ENCODE results near the gene TSPEAR.

TSPEAR gene

GRCh38 chr21:44492567-44493385 is 218.6 kb downstream of the TSPEAR start:
- intact Hi-C loops (cut with DNase I; ENCODE audit: low total_unique reads): no loop called here
- peaks cover 0 to 24% of the 10 kb centered on the region in 2 donors for H3K27me3 ChIP-seq
- H3K4me3 ChIP-seq: no peak overlapping the region
- DNase-seq: peak in 1 of 2 donors; percentile 16
- H3K27ac ChIP-seq: no peak overlapping the region
- H3K36me3 ChIP-seq: peaks cover 0 to 6% (median 0%) of the 10 kb centered on the region in 3 donors
- H3K9me3 ChIP-seq: peaks cover 0 to 19% (median 13%) of the 10 kb centered on the region in 3 donors
- H3K4me1 ChIP-seq: no peaks in the 10 kb centered on the region
- no peak for TF ChIP-seq CTCF (IDR thresholded peaks at IDR 0.05)

GRCh38 chr21:44490816-44491215 is 220.6 kb downstream of the TSPEAR start:
- Histone ChIP-seq H3K27ac (no peak overlapping the region), H3K27me3 (peaks cover 0 to 15% of the 10 kb centered on the region in 2 donors), H3K36me3 (peaks cover 0 to 6% (median 0%) of the 10 kb centered on the region in 3 donors), H3K4me1 (no peaks in the 10 kb centered on the region), H3K4me3 (no peak overlapping the region), H3K9me3 (peaks cover 0 to 19% (median 13%) of the 10 kb centered on the region in 3 donors)
- intact Hi-C loops (cut with DNase I; ENCODE audit: low total_unique reads): no loop called here
- no peak for TF ChIP-seq CTCF (IDR thresholded peaks at IDR 0.05)
- DNase-seq: no peak

- Histone ChIP-seq H3K27ac (no peak overlapping the region), H3K9me3 (peaks cover 0 to 19% (median 13%) of the 10 kb centered on the region in 3 donors), H3K4me3 (no peak overlapping the region), H3K27me3 (peaks cover 0 to 10% of the 10 kb centered on the region in 2 donors), H3K4me1 (no peaks in the 10 kb centered on the region), H3K36me3 (peaks cover 0 to 6% (median 0%) of the 10 kb centered on the region in 3 donors)
- intact Hi-C loops (cut with DNase I; ENCODE audit: low total_unique reads): no loop called here
- DNase-seq: no peak
- TF ChIP-seq CTCF (IDR thresholded peaks at IDR 0.05): no peak
Measured at GRCh38 chr21:44490405-44490804, 221.0 kb downstream of the TSPEAR start.

GRCh38 chr21:44489962-44490361 is 221.4 kb downstream of the TSPEAR start:
- DNase-seq: no peak
- TF ChIP-seq CTCF (IDR thresholded peaks at IDR 0.05): no peak
- H3K4me1 ChIP-seq: no peaks in the 10 kb centered on the region
- H3K27me3 ChIP-seq: peaks cover 0 to 10% of the 10 kb centered on the region in 2 donors
- peaks cover 0 to 19% (median 13%) of the 10 kb centered on the region in 3 donors for H3K9me3 ChIP-seq
- intact Hi-C loops (cut with DNase I; ENCODE audit: low total_unique reads): no loop called here
- H3K4me3 ChIP-seq: no peak overlapping the region
- peaks cover 0 to 6% (median 0%) of the 10 kb centered on the region in 3 donors for H3K36me3 ChIP-seq
- H3K27ac ChIP-seq: no peak overlapping the region

- Histone ChIP-seq H3K27ac (no peak overlapping the region), H3K9me3 (peaks cover 0 to 9% (median 3%) of the 10 kb centered on the region in 3 donors), H3K4me3 (no peak overlapping the region), H3K4me1 (no peaks in the 10 kb centered on the region), H3K36me3 (peaks cover 0 to 1% (median 0%) of the 10 kb centered on the region in 3 donors), H3K27me3 (peaks cover 0 to 9% of the 10 kb centered on the region in 2 donors)
- TF ChIP-seq CTCF (IDR thresholded peaks at IDR 0.05): no peak
- no peak for DNase-seq
- intact Hi-C loops (cut with DNase I; ENCODE audit: low total_unique reads): no loop called here
Measured at GRCh38 chr21:44487831-44488230, 223.5 kb downstream of the TSPEAR start.

Measured in tibial artery (tissue), 4 donors.